Activated T-helper 1 cell treated with anti-CD3 and anti-CD28 coated beads, Interleukin-12 subunit alpha, Interleukin-12 subunit beta, Interleukin-2, Interleukin-4 antibody, amounts not matched to agents 30 ng/mL and 10 ng/mL and 1 ng/mL, durations not matched to agents 14 hours and 24 hours and 36 hours (primary cell): ENCODE data around the gene PTX4. TPM values are rescaled to one million over a fixed set of nuclear protein-coding genes. Genes with fewer than 3 reads are reported as not detected.
A peak's percentile ranks its signal among the peaks of the same experiment; 100 is the strongest.

Source experiments
- DNase-seq: peaks from one replicate; pipeline ENCODE4 v3.0.0; 2021; ENCODE audit warnings: low spot score
- H3K27ac Mint-ChIP-seq: one replicate; pipeline ENCODE4 v1.8.0; 2021; ENCODE audit warnings: mild to moderate bottlenecking, mixed read lengths
- H3K27me3 Mint-ChIP-seq: one replicate; pipeline ENCODE4 v1.8.0; 2022; ENCODE audit warnings: mild to moderate bottlenecking, moderate library complexity, mixed read lengths; ENCODE audit not compliant: insufficient read depth
- H3K36me3 Mint-ChIP-seq: one replicate; pipeline ENCODE4 v1.8.0; 2021; ENCODE audit warnings: low read depth, mixed read lengths
- H3K4me1 Mint-ChIP-seq: one replicate; pipeline ENCODE4 v1.8.0; 2021; ENCODE audit warnings: low read depth, mixed read lengths
- H3K4me3 Mint-ChIP-seq: one replicate; pipeline ENCODE4 v1.8.0; 2021; ENCODE audit warnings: mild to moderate bottlenecking, moderate library complexity, mixed read lengths
- H3K9me3 Mint-ChIP-seq: one replicate; pipeline ENCODE4 v1.8.0; 2021; ENCODE audit warnings: mixed read lengths
- intact Hi-C: fragments of 100-400 bp; cut with micrococcal nuclease; formaldehyde crosslinking; loops from one replicate; pipeline ENCODE4 v1.15.1; 2024
- total RNA-seq: library from RNA; stranded (reverse); gene quantifications from 2 replicates; pipeline ENCODE4 v1.2.3, GENCODE V29; 2022

Gene PTX4
- total RNA-seq, 1 donor from 2014 or later, result not detected

DNA sequence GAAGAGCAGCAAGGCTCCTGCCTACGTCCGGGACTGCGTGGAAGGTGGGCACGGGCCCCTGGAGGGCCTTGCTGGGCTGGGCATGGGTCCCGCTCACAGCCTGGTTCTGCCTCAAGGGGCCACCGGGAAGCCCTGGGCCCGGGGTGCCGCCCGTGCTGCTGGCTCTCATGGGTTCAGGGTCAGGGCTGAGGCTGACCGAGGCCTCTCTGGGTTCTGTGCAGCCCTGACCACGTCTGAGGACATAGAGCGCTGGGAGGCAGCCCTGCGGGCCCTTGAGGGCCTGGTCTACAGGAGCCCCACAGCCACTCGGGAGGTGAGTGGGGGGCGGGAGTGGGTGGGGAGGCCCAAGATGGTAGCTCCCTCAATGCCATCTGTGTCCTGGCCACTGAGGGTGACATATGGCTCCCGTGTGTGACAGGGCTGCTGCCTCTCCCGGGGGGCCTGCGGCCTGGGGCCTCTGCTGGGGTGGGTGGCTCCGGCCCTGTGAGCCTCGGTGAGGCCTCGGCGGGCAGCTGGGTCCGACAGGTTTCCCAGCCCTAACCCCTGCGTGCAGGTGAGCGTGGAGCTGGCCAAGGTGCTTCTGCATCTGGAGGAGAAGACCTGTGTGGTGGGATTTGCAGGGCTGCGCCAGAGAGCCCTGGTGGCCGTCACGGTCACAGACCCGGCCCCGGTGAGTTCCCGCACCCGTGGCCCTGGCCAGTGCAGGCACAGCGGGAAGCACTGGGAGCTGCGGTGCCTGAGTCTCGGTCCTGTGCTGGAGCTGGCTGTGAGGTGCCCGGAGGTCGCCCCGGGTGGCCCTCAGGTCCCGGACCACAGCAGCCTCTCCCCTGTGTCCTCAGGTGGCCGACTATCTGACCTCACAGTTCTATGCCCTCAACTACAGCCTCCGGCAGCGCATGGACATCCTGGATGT lies 13.6 kb upstream of the PTX4 start:
- Mint-ChIP-seq H3K9me3 (no peaks in the 10 kb centered on the region), H3K4me1 (no peaks in the 10 kb centered on the region), H3K4me3 (no peak overlapping the region), H3K36me3 (peaks cover 14% of the 10 kb centered on the region), H3K27ac (no peak overlapping the region), H3K27me3 (no peaks in the 10 kb centered on the region)
- no peak for DNase-seq
- intact Hi-C loops, result no loop called here

DNA sequence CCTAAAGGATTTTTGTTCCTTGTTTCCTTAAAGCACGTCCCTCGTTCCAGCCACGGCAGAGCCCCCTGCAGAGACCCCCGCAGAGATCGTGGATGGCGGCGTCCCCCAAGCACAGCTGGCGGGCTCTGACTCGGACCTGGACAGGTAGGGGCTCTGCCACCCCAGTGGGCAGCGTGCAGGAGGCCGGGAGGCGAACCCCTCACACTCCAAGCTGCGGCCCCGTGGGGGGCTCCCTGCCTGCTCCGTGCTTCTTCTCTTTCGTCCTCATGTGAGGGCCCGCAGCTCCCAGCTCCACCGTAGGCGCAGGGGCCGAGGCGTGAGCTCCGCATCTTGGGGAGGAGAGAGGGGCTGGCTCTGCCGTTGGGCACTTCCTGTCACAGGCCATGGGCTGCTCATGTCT lies 12.9 kb upstream of the PTX4 start:
- DNase-seq, result no peak
- H3K36me3 Mint-ChIP-seq, result peaks cover 18% of the 10 kb centered on the region
- intact Hi-C loops, result no loop called here

DNA sequence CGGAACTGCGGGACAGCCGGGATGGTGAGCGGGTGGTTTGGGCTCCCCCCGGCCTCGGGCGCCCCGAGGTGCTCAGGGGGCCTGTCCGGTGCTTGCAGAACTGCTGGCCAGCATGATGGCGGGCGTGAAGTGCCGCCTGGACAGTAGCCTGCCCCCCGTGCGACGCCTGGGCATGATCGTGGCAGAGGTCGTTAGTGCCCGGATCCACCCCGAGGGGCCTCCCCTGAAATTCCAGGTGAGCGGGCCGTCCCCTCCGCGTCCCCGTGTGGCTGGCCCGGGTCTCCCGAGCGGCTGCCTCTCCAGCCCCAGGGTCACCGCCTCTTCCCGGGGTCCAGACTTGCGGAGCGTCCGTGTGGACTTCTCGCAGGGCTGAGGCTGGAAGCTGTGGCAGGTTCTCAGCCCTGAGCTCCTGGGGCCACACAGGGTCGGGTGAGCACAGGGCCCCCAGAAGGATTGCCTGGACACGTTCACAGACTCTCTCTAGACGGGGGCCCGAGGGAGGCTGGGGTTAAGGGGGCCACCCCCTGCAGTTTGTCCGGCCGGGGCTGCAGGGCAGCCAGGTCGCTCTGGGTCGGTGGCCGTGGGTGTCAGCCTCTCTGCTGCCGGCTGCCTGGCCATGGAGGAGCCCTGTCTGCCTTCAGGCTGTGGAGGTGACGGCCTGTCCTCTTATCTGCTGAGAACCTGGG lies 11.9 kb upstream of the PTX4 start:
- H3K4me3 Mint-ChIP-seq, result no peak overlapping the region
- DNase-seq, result no peak
- no peak overlapping the region for H3K27ac Mint-ChIP-seq
- peaks cover 20% of the 10 kb centered on the region for H3K36me3 Mint-ChIP-seq
- no peaks in the 10 kb centered on the region for H3K27me3 Mint-ChIP-seq
- no peaks in the 10 kb centered on the region for H3K9me3 Mint-ChIP-seq
- H3K4me1 Mint-ChIP-seq, result no peaks in the 10 kb centered on the region
- intact Hi-C loops, result no loop called here

More for the DNA sequence above, 12.9 kb upstream of the PTX4 start:
- Mint-ChIP-seq H3K27ac (no peak overlapping the region), H3K4me1 (no peaks in the 10 kb centered on the region), H3K4me3 (no peak overlapping the region), H3K27me3 (no peaks in the 10 kb centered on the region), H3K9me3 (no peaks in the 10 kb centered on the region)

GRCh38 chr16:1499756-1500464 lies 11.2 kb upstream of the PTX4 start:
- no peak for DNase-seq

DNA sequence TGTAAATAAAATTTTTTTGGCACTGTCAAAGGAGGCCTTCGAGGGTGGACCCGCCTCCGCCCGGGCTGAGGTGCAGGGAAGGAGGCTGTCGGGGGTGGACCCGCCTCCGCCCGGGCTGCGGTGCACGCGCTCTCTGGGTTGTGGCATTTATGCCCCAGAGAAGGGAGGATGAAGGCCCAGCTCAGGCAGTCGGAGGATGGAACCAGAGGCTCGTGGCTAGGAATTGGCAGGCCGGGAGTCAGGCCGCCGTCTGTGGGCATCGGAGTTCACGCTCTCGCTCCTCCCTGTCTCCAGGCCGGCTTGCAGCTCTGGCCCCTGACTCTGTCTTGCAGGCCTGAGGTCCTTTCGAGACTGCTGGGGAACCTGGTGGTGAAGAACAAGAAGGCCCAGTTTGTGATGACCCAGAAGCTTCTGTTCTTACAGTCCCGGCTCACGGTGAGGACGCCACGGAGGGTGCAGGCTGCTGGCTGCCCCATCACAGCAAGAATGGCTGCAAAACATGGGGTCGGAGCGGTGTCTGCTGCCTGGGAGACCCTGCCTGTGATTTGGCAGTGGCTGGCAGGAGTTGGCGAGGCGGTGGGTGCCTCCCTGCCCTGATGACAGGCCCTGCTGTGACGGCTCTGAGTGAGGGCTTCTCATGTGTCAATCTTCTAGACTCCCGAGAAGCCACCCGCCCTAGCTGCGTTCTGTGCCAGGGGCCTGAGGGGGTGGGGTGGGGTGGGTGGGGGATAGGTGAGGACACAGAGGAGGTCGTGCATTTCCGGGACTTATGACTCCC lies 10.3 kb upstream of the PTX4 start:
- H3K27me3 Mint-ChIP-seq, result no peaks in the 10 kb centered on the region
- no peak overlapping the region for H3K4me3 Mint-ChIP-seq
- H3K9me3 Mint-ChIP-seq, result no peaks in the 10 kb centered on the region
- H3K27ac Mint-ChIP-seq, result no peak overlapping the region
- H3K36me3 Mint-ChIP-seq, result peaks cover 20% of the 10 kb centered on the region
- no peak for DNase-seq
- intact Hi-C loops, result no loop called here
- no peaks in the 10 kb centered on the region for H3K4me1 Mint-ChIP-seq

More at GRCh38 chr16:1499756-1500464, 11.2 kb upstream of the PTX4 start:
- no peaks in the 10 kb centered on the region for H3K4me1 Mint-ChIP-seq
- intact Hi-C loops, result no loop called here
- H3K4me3 Mint-ChIP-seq, result no peak overlapping the region
- no peaks in the 10 kb centered on the region for H3K9me3 Mint-ChIP-seq
- H3K27ac Mint-ChIP-seq, result no peak overlapping the region
- H3K36me3 Mint-ChIP-seq, result peaks cover 20% of the 10 kb centered on the region
- no peaks in the 10 kb centered on the region for H3K27me3 Mint-ChIP-seq

- Mint-ChIP-seq H3K9me3 (no peaks in the 10 kb centered on the region), H3K36me3 (peaks cover 13% of the 10 kb centered on the region), H3K27ac (no peak overlapping the region), H3K4me3 (no peak overlapping the region), H3K4me1 (peaks cover 8% of the 10 kb centered on the region), H3K27me3 (no peaks in the 10 kb centered on the region)
- intact Hi-C loops, result no loop called here
- DNase-seq, result no peak
Measured at GRCh38 chr16:1497014-1497598, 8.4 kb upstream of the PTX4 start.

- no peak overlapping the region for H3K4me3 Mint-ChIP-seq
- H3K27me3 Mint-ChIP-seq, result no peaks in the 10 kb centered on the region
- DNase-seq, result no peak
- H3K9me3 Mint-ChIP-seq, result no peaks in the 10 kb centered on the region
- peaks cover 8% of the 10 kb centered on the region for H3K4me1 Mint-ChIP-seq
- no peak overlapping the region for H3K27ac Mint-ChIP-seq
- H3K36me3 Mint-ChIP-seq, result peaks cover 11% of the 10 kb centered on the region
- intact Hi-C loops, result no loop called here
Measured at GRCh38 chr16:1496464-1496863, 7.7 kb upstream of the PTX4 start.

DNA sequence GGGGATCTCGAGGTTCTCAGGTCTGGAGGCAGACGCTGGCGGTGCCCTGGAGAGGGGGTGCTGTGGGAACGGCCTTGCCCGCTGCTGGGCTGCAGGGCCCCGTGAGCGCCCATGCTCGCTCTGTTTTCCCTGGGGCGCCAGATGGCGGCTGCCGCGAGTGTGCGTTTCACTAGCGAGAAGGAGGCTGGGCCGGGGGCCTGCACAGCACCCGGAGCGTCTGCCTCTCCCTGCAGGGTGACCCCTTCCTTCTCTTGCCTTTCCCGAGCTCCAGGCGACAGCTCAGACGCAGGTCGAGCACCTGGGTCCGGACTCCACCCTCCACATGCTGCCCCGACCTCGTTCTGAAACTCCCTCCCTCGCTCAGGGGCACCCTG lies 7.1 kb upstream of the PTX4 start:
- H3K27ac Mint-ChIP-seq, result no peak overlapping the region
- peaks cover 8% of the 10 kb centered on the region for H3K4me1 Mint-ChIP-seq
- no peaks in the 10 kb centered on the region for H3K9me3 Mint-ChIP-seq
- intact Hi-C loops, result no loop called here
- H3K27me3 Mint-ChIP-seq, result no peaks in the 10 kb centered on the region
- DNase-seq, result no peak
- peak overlapping the region; percentile 30 for H3K4me3 Mint-ChIP-seq
- peaks cover 11% of the 10 kb centered on the region for H3K36me3 Mint-ChIP-seq

DNA sequence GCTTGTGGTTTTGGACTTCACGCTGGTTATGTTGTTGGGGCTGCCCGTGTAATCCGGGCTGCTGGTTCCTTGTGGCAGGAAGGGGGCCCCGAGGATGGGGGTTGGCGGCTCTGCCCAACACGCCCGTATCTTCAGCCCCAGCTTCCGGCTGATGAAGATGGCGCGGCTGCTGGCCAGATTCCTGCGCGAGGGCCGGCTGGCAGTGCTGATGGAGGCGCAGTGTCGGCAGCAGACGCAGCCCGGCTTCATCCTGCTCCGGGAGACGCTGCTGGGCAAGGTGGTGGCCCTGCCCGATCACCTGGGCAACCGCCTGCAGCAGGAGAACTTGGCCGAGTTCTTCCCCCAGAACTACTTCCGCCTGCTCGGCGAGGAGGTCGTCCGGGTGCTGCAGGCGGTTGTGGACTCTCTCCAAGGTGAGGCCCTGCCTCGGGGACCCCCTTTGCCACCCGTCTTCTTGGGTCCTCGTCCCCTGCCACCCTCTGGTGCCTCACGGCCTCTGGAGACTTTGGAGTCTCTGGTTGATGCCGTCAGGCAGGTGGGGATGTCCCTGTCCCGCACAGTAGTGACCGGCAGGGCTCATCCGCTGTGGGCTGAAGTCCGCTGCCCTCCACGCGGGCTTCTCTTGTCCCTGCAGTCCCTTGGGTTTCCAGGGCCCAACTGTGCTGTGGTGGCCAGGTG lies 6.6 kb upstream of the PTX4 start:
- no peak for DNase-seq
- intact Hi-C loops, result no loop called here
- peaks cover 8% of the 10 kb centered on the region for H3K4me1 Mint-ChIP-seq
- H3K9me3 Mint-ChIP-seq, result no peaks in the 10 kb centered on the region
- H3K36me3 Mint-ChIP-seq, result peaks cover 11% of the 10 kb centered on the region
- no peak overlapping the region for H3K27ac Mint-ChIP-seq
- no peaks in the 10 kb centered on the region for H3K27me3 Mint-ChIP-seq
- peak overlapping the region; percentile 62 for H3K4me3 Mint-ChIP-seq

DNA sequence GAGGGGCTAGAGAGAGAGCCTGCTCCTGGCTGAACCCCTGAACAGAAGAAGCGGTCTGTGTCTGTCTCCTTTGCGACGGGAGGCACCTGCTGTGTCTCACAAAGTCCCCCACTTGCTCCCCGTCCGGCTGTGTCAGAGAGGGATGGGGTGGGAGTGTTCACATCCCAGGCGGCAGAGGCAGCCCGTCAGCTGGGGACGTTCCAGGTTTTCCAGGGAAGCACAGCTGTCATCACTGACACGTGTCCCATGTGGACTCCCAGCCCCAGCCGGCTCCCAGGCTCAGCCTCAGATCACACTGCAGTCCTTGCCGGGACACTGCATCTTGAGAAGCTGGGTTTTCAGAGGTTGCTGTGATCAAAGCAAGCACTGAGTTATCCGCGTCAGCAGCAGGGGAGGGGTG lies 6.0 kb upstream of the PTX4 start:
- peaks cover 8% of the 10 kb centered on the region for H3K4me1 Mint-ChIP-seq
- no peak for DNase-seq
- H3K4me3 Mint-ChIP-seq, result peak overlapping the region; percentile 90
- no peak overlapping the region for H3K27ac Mint-ChIP-seq
- intact Hi-C loops, result loop anchor here (5.0 kb wide), 1 partner anchor 902 kb away; the partner anchor contains the start of gene RAB40C
- no peaks in the 10 kb centered on the region for H3K9me3 Mint-ChIP-seq
- no peaks in the 10 kb centered on the region for H3K27me3 Mint-ChIP-seq
- peaks cover 11% of the 10 kb centered on the region for H3K36me3 Mint-ChIP-seq

GRCh38 chr16:1494129-1494640 lies 5.4 kb upstream of the PTX4 start:
- H3K4me3 Mint-ChIP-seq, result peak overlapping the region; percentile 90
- intact Hi-C loops, result loop anchor here (5.0 kb wide), 1 partner anchor 902 kb away; the partner anchor contains the start of gene RAB40C
- no peak for DNase-seq
- H3K9me3 Mint-ChIP-seq, result no peaks in the 10 kb centered on the region
- H3K27me3 Mint-ChIP-seq, result no peaks in the 10 kb centered on the region
- peaks cover 11% of the 10 kb centered on the region for H3K36me3 Mint-ChIP-seq
- peak overlapping the region; percentile 48 for H3K27ac Mint-ChIP-seq
- H3K4me1 Mint-ChIP-seq, result peaks cover 8% of the 10 kb centered on the region
